ENCODE measurements around the gene MIXL1.

DNA sequence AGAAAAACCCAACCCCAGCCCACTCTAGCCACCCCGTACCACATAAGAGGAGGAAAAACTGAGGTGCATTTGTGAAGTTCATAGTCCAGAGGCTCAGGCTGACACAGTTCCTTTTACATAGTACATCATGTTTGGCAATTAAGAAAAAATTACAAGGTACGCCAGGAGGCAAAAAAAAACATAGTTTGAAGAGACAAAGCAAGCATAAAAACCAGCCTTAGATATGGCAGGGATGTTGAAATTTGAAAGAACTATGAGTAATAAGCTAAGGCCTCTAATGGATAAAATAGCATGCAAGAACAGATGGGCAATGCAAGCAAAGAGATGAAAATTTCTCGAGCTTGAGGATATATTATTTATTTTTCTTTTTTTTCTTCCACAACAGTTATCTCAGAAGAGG is 31.9 kb downstream of the MIXL1 start:
- TF ChIP-seq, protein P1, sequence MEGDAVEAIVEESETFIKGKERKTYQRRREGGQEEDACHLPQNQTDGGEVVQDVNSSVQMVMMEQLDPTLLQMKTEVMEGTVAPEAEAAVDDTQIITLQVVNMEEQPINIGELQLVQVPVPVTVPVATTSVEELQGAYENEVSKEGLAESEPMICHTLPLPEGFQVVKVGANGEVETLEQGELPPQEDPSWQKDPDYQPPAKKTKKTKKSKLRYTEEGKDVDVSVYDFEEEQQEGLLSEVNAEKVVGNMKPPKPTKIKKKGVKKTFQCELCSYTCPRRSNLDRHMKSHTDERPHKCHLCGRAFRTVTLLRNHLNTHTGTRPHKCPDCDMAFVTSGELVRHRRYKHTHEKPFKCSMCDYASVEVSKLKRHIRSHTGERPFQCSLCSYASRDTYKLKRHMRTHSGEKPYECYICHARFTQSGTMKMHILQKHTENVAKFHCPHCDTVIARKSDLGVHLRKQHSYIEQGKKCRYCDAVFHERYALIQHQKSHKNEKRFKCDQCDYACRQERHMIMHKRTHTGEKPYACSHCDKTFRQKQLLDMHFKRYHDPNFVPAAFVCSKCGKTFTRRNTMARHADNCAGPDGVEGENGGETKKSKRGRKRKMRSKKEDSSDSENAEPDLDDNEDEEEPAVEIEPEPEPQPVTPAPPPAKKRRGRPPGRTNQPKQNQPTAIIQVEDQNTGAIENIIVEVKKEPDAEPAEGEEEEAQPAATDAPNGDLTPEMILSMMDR (IDR thresholded peaks at IDR 0.05), result no peak
- TF ChIP-seq POLR2A (IDR thresholded peaks at IDR 0.05; ENCODE audit: low read depth) (no peak), POLR2AphosphoS5 (IDR thresholded peaks at IDR 0.05) (no peak), EP300 (IDR thresholded peaks at IDR 0.05) (no peak)
